OCI-LY1 (cell line): ENCODE results near the gene RPH3AL.

Experiments
- EZH2 ChIP-seq: fragments of 200-600 bp; sonication (generic), shearing (Covaris generic); IDR thresholded peaks from 2 replicates; pipeline ENCODE4 v1.8.0; 2017; ENCODE audit warnings: borderline replicate concordance, mixed run types, mild to moderate bottlenecking, antibody characterized with exemption, low read length, moderate library complexity, mixed read lengths
- TF ChIP-seq, protein P1 (sequence below): fragments of 200-600 bp; sonication (generic), shearing (Covaris generic); IDR thresholded peaks from 2 replicates; pipeline ENCODE4 v1.5.1; 2017; ENCODE audit warnings: mild to moderate bottlenecking, antibody characterized with exemption, low read length, moderate library complexity, mixed read lengths

DNA sequence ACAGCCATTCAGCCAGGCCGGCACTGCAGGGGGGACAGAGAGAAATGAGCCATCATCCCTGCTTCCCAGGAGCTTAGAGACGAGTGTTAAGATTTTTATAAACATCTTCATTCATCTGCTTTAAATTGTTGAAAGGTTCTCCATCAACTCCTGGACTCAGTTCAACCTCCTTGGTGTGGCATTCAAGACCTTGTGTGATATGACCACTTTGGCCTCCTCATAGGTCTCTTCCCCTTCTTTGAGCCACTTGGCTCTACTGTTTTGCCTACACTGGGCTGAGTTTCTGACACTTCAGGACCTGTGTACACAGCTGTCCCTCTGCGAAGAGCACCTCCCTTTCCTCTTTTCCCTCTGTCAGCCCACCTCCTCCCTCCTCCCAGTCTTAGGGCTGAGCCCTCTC, 175.5 kb downstream of the RPH3AL start:
- TF ChIP-seq, protein P1, sequence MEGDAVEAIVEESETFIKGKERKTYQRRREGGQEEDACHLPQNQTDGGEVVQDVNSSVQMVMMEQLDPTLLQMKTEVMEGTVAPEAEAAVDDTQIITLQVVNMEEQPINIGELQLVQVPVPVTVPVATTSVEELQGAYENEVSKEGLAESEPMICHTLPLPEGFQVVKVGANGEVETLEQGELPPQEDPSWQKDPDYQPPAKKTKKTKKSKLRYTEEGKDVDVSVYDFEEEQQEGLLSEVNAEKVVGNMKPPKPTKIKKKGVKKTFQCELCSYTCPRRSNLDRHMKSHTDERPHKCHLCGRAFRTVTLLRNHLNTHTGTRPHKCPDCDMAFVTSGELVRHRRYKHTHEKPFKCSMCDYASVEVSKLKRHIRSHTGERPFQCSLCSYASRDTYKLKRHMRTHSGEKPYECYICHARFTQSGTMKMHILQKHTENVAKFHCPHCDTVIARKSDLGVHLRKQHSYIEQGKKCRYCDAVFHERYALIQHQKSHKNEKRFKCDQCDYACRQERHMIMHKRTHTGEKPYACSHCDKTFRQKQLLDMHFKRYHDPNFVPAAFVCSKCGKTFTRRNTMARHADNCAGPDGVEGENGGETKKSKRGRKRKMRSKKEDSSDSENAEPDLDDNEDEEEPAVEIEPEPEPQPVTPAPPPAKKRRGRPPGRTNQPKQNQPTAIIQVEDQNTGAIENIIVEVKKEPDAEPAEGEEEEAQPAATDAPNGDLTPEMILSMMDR = no peak
- TF ChIP-seq EZH2 = no peak
